Peyer's patch (tissue), 4 donors: Measurements from ENCODE around the gene KRTAP5-4.

Source experiments
- CTCF ChIP-seq, 6 experiments: fragments of 450-650 bp in 4 of 6; fragments of 200-600 bp in 2 of 6; sonication (generic) in 1 of 6; IDR thresholded peaks; one replicate each; pipeline ENCODE4 v1.5.1; 2017 to 2019; ENCODE audit warnings: antibody characterized with exemption in 6 of 6, mild to moderate bottlenecking in 3 of 6, moderate library complexity in 1 of 6
- POLR2A ChIP-seq, 2 donors: fragments of 450-650 bp; IDR thresholded peaks; one replicate each; pipeline ENCODE4 v1.5.1; 2017; ENCODE audit warnings: antibody characterized with exemption in 2 of 2, mild to moderate bottlenecking in 2 of 2, moderate library complexity in 2 of 2

GRCh38 chr11:1639102-1639620 is 17.2 kb upstream of the KRTAP5-4 start:
- TF ChIP-seq POLR2A (IDR thresholded peaks at IDR 0.05), result no peak
- TF ChIP-seq CTCF (IDR thresholded peaks at IDR 0.05), result no peak
